Vagina (tissue), 2 donors: ENCODE measurements around the gene TBL3. TPM values are rescaled to one million over a fixed set of nuclear protein-coding genes. Genes with fewer than 3 reads are reported as not detected.
"Not testable (repeated sequence)": the region's sequence is repeated elsewhere in the genome, so short reads cannot be mapped to it uniquely, and the experiment has no call there.

Experiments used
- DNase-seq, 2 donors: peaks; one replicate each; pipeline ENCODE4 v3.0.0-alpha.2; 2017; ENCODE audit errors: extremely low spot score in 2 of 2
- H3K27ac ChIP-seq: fragments of 200-600 bp; sonication (generic); one replicate; pipeline ENCODE4 v1.5.1; 2019
- H3K27me3 ChIP-seq: fragments of 200-600 bp; sonication (generic); one replicate; pipeline ENCODE4 v1.5.1; 2019
- H3K36me3 ChIP-seq, 2 donors: fragments of 200-600 bp; sonication (generic); one replicate each; pipeline ENCODE4 v1.5.1; 2017 to 2019
- H3K4me1 ChIP-seq: fragments of 200-600 bp; sonication (generic); one replicate; pipeline ENCODE4 v1.5.1; 2019
- H3K4me3 ChIP-seq, 2 donors: fragments of 200-600 bp; sonication (generic); 1 replicate in 1 of 2; 2 replicates in 1 of 2; pipeline ENCODE4 v1.5.1; 2016 to 2019
- H3K9me3 ChIP-seq: fragments of 200-600 bp; sonication (generic); one replicate; pipeline ENCODE4 v1.5.1; 2019
- POLR2A ChIP-seq, 2 donors: fragments of 450-650 bp; IDR thresholded peaks; one replicate each; pipeline ENCODE4 v1.6.1; 2017; ENCODE audit warnings: antibody characterized with exemption in 2 of 2, mild to moderate bottlenecking in 2 of 2, moderate library complexity in 2 of 2
- POLR2AphosphoS5 ChIP-seq, 2 donors: sonication (generic); formaldehyde crosslinking; IDR thresholded peaks; one replicate each; pipeline ENCODE4 v1.9.0; 2017; ENCODE audit warnings: antibody characterized with exemption in 2 of 2, mild to moderate bottlenecking in 2 of 2, low read depth in 1 of 2; ENCODE audit not compliant: insufficient read depth in 1 of 2
- intact Hi-C: fragments of 100-400 bp; cut with DNase I; formaldehyde crosslinking; loops from one replicate; pipeline ENCODE4 v1.15.1; 2023
- total RNA-seq: library from RNA; depleted of rRNA; stranded (reverse); fragments of >200 nt; gene quantifications from one replicate; pipeline ENCODE4 v1.2.3, GENCODE V29; 2016
- TF ChIP-seq, protein P1 (sequence below), 3 experiments: fragments of 450-650 bp in 2 of 3; fragments of 200-600 bp in 1 of 3; sonication (generic) in 1 of 3; IDR thresholded peaks; one replicate each; pipeline ENCODE4 v1.5.1; 2017 to 2019; ENCODE audit warnings: antibody characterized with exemption in 3 of 3, mild to moderate bottlenecking in 2 of 3, moderate library complexity in 2 of 3

Gene TBL3
- total RNA-seq, 1 donor from 2014 or later, result 44.2 TPM

DNA sequence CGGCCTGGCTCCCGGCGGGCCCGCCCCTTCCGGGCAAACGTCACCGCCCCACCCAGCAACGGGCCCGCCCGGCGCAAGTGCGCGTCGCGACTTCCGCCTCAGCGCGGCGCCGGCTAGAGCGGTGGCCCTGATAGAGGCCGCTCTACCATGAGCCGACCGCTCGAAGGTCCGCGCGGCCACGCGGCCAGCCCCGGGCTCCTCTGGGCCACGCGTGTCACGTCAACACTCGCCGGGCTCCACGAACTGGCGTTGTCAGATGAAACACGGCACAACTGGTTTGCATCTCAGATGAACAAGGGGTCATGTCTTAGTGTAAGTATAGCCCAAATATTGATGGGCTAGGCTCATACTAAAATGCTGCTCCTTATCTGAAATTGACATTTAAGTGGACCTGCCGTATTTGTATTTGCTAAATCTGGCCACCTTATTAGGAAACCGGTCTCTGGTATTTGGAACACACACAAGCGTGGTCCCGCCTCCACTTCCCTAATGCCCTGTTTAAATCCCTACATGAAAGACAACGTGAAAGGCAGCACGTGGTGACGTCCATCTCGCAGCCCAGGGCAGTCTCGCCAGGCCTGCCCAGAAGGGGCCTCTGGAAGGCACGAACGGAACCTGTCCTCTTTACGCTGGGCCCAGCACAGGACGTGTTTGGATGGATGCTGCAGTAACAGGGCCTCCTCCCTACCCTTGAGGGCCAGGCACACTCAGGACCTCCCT, 38.1 kb downstream of the TBL3 start, which contains the start of gene ZNF598:
Gene ZNF598, minus strand, starts transcription at position 31 of the 720 bp plus-strand sequence.
- Histone ChIP-seq H3K4me1 (peaks cover 51% of the 10 kb centered on the region), H3K4me3 (peak within 1 kb of the TSS; percentile 90 to 94)
- intact Hi-C loops, result no loop called here

DNA sequence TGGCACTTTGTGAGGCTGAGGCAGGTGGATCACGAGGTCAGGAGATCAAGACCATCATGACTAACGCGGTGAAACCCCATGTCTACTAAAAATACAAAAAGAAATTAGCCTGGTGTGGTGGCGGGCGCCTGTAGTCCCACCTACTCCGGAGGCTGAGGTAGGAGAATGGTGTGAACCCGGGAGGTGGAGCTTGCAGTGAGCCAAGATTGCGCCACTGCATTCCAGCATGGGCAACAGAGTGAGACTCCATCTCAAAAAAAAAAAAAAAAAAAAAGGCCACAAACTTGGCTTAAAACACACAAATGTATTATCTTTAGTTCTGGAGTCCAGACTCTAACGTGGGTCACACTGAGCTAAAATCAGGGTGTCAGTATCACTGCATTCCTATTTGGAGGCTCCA, 39.9 kb downstream of the TBL3 start:
- H3K4me1 ChIP-seq, result peaks cover 33% of the 10 kb centered on the region
- H3K27ac ChIP-seq, H3K4me3 ChIP-seq, H3K9me3 ChIP-seq, H3K27me3 ChIP-seq, H3K36me3 ChIP-seq, intact Hi-C loops, DNase-seq: not testable (repeated sequence)

More for the DNA sequence above, 38.1 kb downstream of the TBL3 start, which contains the start of gene ZNF598:
- TF ChIP-seq POLR2AphosphoS5 (IDR thresholded peaks at IDR 0.05; ENCODE audit: insufficient read depth in 1 of 2, low read depth in 1 of 2) (peak; percentile 22 to 95), POLR2A (IDR thresholded peaks at IDR 0.05) (peak in 1 of 2 donors; percentile 77)
- TF ChIP-seq, protein P1, sequence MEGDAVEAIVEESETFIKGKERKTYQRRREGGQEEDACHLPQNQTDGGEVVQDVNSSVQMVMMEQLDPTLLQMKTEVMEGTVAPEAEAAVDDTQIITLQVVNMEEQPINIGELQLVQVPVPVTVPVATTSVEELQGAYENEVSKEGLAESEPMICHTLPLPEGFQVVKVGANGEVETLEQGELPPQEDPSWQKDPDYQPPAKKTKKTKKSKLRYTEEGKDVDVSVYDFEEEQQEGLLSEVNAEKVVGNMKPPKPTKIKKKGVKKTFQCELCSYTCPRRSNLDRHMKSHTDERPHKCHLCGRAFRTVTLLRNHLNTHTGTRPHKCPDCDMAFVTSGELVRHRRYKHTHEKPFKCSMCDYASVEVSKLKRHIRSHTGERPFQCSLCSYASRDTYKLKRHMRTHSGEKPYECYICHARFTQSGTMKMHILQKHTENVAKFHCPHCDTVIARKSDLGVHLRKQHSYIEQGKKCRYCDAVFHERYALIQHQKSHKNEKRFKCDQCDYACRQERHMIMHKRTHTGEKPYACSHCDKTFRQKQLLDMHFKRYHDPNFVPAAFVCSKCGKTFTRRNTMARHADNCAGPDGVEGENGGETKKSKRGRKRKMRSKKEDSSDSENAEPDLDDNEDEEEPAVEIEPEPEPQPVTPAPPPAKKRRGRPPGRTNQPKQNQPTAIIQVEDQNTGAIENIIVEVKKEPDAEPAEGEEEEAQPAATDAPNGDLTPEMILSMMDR (IDR thresholded peaks at IDR 0.05), result no peak
- peak within 1 kb of the TSS; percentile 85 for H3K27ac ChIP-seq
- H3K27me3 ChIP-seq, result no peaks in the 10 kb centered on the region
- no peak for DNase-seq
- H3K9me3 ChIP-seq, result no peaks in the 10 kb centered on the region
- no peaks in the 10 kb centered on the region for H3K36me3 ChIP-seq

DNA sequence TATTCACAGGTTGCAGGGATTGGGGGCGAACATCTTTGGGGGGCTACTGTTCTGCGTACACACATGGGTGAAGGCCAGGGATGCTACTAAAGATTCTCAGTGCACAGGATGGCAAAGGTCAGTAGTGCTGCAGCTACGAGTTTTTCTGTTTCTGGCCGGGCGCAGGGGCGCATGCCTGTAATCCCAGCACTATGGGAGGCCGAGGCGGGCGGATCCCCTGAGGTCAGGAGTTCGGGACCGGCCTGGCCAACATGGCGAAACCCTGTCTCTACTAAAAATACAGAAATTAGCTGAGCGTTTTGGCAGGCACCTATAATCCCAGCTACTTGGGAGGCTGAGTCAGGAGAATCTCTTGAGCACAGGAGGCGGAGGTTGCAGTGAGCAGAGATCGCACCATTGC, 41.7 kb downstream of the TBL3 start:
- Histone ChIP-seq H3K4me3 (no peak overlapping the region), H3K4me1 (peaks cover 15% of the 10 kb centered on the region), H3K36me3 (no peaks in the 10 kb centered on the region), H3K27me3 (no peaks in the 10 kb centered on the region), H3K27ac (no peak overlapping the region), H3K9me3 (no peaks in the 10 kb centered on the region)
- no peak for DNase-seq
- intact Hi-C loops, result no loop called here
- no peak for TF ChIP-seq POLR2AphosphoS5 (IDR thresholded peaks at IDR 0.05; ENCODE audit: insufficient read depth in 1 of 2, low read depth in 1 of 2)
- TF ChIP-seq POLR2A (IDR thresholded peaks at IDR 0.05), result no peak
- TF ChIP-seq, protein P1 (IDR thresholded peaks at IDR 0.05), result no peak

DNA sequence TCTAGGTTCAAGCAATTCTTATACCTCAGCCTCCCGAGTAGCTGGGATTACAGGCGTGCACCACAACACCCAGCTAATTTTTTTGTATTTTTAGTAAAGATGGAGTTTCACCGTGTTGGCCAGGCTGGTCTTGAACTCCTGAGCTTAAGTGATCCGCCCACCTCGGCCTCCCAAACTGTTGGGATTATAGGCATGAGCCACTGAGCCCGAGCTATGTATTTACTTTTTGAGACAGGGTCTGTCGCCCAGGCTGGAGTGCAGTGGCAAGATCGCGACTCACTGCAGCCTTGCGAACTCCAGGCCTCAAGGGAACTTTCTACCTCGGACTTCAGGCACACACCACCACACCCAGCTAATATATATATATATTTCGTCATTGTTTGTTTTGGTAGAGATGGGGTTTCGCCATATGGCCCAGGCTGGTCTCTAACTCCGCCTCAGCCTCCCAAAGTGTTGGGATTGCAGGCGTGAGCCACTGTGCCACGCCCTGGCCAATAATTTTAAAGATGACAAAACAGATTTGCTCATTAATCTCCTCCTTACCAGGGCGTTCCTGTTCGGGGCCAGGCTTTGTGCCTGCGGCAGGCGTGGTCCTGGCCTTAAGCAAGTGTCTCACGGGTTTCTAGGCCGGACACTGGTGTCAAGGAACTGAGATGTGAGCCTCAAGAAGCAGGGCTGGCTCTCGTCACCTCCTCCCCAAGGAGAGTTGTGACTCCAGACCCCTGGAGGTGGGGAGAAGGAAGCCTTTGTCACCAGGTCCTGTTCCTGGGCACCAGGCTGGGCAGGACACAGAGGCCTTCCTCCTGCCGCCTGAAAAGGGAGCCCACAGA, 43.5 kb downstream of the TBL3 start:
- H3K36me3 ChIP-seq, result no peaks in the 10 kb centered on the region
- no peaks in the 10 kb centered on the region for H3K9me3 ChIP-seq
- H3K27me3 ChIP-seq, result peaks cover 9% of the 10 kb centered on the region
- DNase-seq, result no peak
- intact Hi-C loops, result no loop called here
- no peak overlapping the region for H3K4me3 ChIP-seq
- TF ChIP-seq POLR2AphosphoS5 (IDR thresholded peaks at IDR 0.05; ENCODE audit: insufficient read depth in 1 of 2, low read depth in 1 of 2) (peak; percentile 22 to 87), POLR2A (IDR thresholded peaks at IDR 0.05) (no peak)
- TF ChIP-seq, protein P1 (IDR thresholded peaks at IDR 0.05), result no peak
- H3K27ac ChIP-seq, result peak overlapping the region; percentile 16
- peaks cover 15% of the 10 kb centered on the region for H3K4me1 ChIP-seq

DNA sequence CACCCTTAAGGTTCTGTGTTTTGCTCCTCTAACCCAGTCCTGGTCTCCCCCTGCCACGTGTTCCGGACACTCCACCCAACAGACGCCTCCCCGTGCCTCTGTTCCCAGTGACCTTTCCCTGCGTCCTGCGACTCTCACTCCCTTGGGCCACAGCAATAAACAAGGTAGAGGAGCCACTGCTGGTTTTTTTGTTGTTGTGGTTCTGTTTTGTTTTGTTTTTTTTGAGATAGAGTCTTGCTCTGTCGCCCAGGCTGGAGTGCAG, 44.0 kb downstream of the TBL3 start:
- intact Hi-C loops, result no loop called here
- no peaks in the 10 kb centered on the region for H3K9me3 ChIP-seq
- no peak overlapping the region for H3K27ac ChIP-seq
- no peak for DNase-seq
- no peaks in the 10 kb centered on the region for H3K36me3 ChIP-seq
- peaks cover 11% of the 10 kb centered on the region for H3K27me3 ChIP-seq
- peaks cover 16% of the 10 kb centered on the region for H3K4me1 ChIP-seq
- no peak overlapping the region for H3K4me3 ChIP-seq
- no peak for TF ChIP-seq POLR2AphosphoS5 (IDR thresholded peaks at IDR 0.05; ENCODE audit: insufficient read depth in 1 of 2, low read depth in 1 of 2)
- TF ChIP-seq, protein P1 (IDR thresholded peaks at IDR 0.05), result no peak
- no peak for TF ChIP-seq POLR2A (IDR thresholded peaks at IDR 0.05)
